Sigmoid colon (tissue), 7 donors: ENCODE measurements around the gene TMEM11. TPM values are rescaled to one million over a fixed set of nuclear protein-coding genes. Genes with fewer than 3 reads are reported as not detected.

ENCODE experiments used
- DNase-seq: peaks from one replicate; pipeline ENCODE4 v3.0.0-alpha.2; 2019
- H3K27ac ChIP-seq, 4 donors: fragments of 200-600 bp; sonication (generic); one replicate each; pipeline ENCODE4 v1.5.1; 2016 to 2019; ENCODE audit warnings: mild to moderate bottlenecking in 1 of 4
- H3K27me3 ChIP-seq, 3 donors: fragments of 200-600 bp; sonication (generic); one replicate each; pipeline ENCODE4 v1.5.1; 2019; ENCODE audit warnings: mild to moderate bottlenecking in 1 of 3
- H3K36me3 ChIP-seq, 4 donors: fragments of 200-600 bp; sonication (generic); one replicate each; pipeline ENCODE4 v1.5.1; 2016 to 2019
- H3K4me1 ChIP-seq, 4 donors: fragments of 200-600 bp; sonication (generic); one replicate each; pipeline ENCODE4 v1.5.1; 2017 to 2019
- H3K4me3 ChIP-seq, 4 donors: fragments of 200-600 bp; sonication (generic); one replicate each; pipeline ENCODE4 v1.5.1; 2017 to 2019; ENCODE audit warnings: mild to moderate bottlenecking in 2 of 4, moderate library complexity in 1 of 4
- H3K9me3 ChIP-seq, 4 donors: fragments of 200-600 bp in 3 of 4; sonication (generic) in 3 of 4; one replicate each; pipeline versions ENCODE4 v1.5.1 to v1.6.1; 2013 to 2019
- CTCF ChIP-seq, 4 experiments: fragments of 450-650 bp in 3 of 4; fragments of 200-600 bp in 1 of 4; IDR thresholded peaks; one replicate each; pipeline ENCODE4 v1.5.1; 2016 to 2019; ENCODE audit warnings: antibody characterized with exemption in 4 of 4, mild to moderate bottlenecking in 3 of 4, moderate library complexity in 2 of 4
- EP300 ChIP-seq, 4 donors: sonication (generic); formaldehyde crosslinking; IDR thresholded peaks; one replicate each; pipeline ENCODE4 v1.6.1; 2017; ENCODE audit warnings: antibody characterized with exemption in 4 of 4
- POLR2A ChIP-seq, 2 donors: fragments of 450-650 bp; IDR thresholded peaks; one replicate each; pipeline ENCODE4 v1.6.1; 2016; ENCODE audit warnings: antibody characterized with exemption in 2 of 2, mild to moderate bottlenecking in 2 of 2, moderate library complexity in 2 of 2
- POLR2AphosphoS5 ChIP-seq, 4 donors: sonication (generic); formaldehyde crosslinking; IDR thresholded peaks; one replicate each; pipeline ENCODE4 v1.6.1; 2017; ENCODE audit warnings: antibody characterized with exemption in 4 of 4
- WGBS, 2 donors: extraction: QIAGEN DNeasy Blood & Tissue Kit; methylation state at CpG; one replicate each; pipeline ENCODE4 v1.1.7; 2013; 5-methylcytosine and 5-hydroxymethylcytosine counted together
- intact Hi-C: fragments of 100-400 bp; cut with DNase I; formaldehyde crosslinking; loops from one replicate; pipeline ENCODE4 v1.15.1; 2023
- polyA plus RNA-seq, 3 donors: library from polyadenylated mRNA; stranded (reverse); fragments of 200-250 nt; gene quantifications; one replicate each; pipeline ENCODE4 v1.2.3, GENCODE V29; 2013
- total RNA-seq, 4 donors: library from RNA; depleted of rRNA; stranded (reverse); fragments of >200 nt; gene quantifications; one replicate each; pipeline ENCODE4 v1.1.0, GENCODE V29; 2016
- donor health status: healthy with polysubstance abuse.
- donor health status: Bipolar disorder and iron deficiency.
- donor health status: healthy.

The TMEM11 gene
- total and polyA plus RNA-seq, 7 donors: 14.5 to 51.6 (median 27.8) TPM

DNA sequence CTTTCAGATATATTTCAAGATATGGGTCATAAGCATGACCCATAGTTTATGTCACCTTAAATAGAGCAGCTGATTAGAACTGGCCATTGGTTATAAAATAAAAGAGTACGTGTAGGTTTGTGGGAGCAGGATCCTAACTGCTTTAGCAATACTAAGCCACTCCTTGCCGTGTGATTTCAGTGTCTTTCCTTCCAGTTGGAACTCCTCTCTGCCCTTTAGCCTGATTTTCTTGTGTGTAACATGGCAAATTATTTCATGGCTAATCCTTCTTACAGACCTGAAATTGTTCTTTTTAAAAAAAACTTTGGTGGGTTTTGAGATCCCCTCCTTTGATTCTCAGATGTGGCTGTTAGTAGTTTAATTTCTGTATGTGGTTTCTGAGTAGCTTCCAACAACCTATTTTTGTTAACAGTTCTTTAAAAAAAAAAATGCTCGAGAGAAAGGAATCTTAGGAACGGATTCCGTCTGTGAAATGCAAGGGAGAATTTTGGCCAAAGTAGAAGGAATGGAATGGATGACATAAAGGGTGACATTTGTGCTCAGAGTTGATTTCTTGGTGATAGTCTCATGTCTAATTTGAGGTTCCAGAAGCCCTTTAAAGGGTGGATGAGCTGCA, 47.3 kb downstream of the TMEM11 start:
- Histone ChIP-seq H3K27me3 (no peaks in the 10 kb centered on the region), H3K27ac (peak overlapping the region; percentile 48 to 82 (median 81)), H3K9me3 (no peaks in the 10 kb centered on the region), H3K4me1 (peaks cover 0 to 74% (median 57%) of the 10 kb centered on the region in 4 donors), H3K4me3 (peak overlapping the region in 1 of 4 donors; percentile 15), H3K36me3 (no peaks in the 10 kb centered on the region)
- no peak for DNase-seq
- TF ChIP-seq EP300 (IDR thresholded peaks at IDR 0.05) (no peak), POLR2AphosphoS5 (IDR thresholded peaks at IDR 0.05) (peak in 1 of 4 donors; percentile 23), POLR2A (IDR thresholded peaks at IDR 0.05) (no peak)
- WGBS, 2 donors: 70 to 76% methylated on average over 5 of the region's 5 CpGs
- intact Hi-C loops: loop anchor here (5.0 kb wide), 2 partner anchors 34 to 89 kb away; no protein-coding TSS in a partner anchor

- Histone ChIP-seq H3K27me3 (no peaks in the 10 kb centered on the region), H3K27ac (peak overlapping the region; percentile 48 to 82 (median 81)), H3K4me3 (peak overlapping the region in 1 of 4 donors; percentile 15), H3K36me3 (no peaks in the 10 kb centered on the region), H3K9me3 (no peaks in the 10 kb centered on the region), H3K4me1 (peaks cover 0 to 74% (median 53%) of the 10 kb centered on the region in 4 donors)
- no peak for TF ChIP-seq POLR2A (IDR thresholded peaks at IDR 0.05)
- TF ChIP-seq EP300 (IDR thresholded peaks at IDR 0.05): no peak
- peak in 3 of 4 donors; percentile 47 to 65 (median 53) for TF ChIP-seq POLR2AphosphoS5 (IDR thresholded peaks at IDR 0.05)
- TF ChIP-seq CTCF (IDR thresholded peaks at IDR 0.05): no peak
- intact Hi-C loops: loop anchor here (5.0 kb wide), 2 partner anchors 34 to 89 kb away; no protein-coding TSS in a partner anchor
- 91 to 95% methylated on average over 11 of the region's 11 CpGs for whole genome bisulfite sequencing, 2 donors
- peak; percentile 76 for DNase-seq
Observed at GRCh38 chr17:21165922-21166594, 47.9 kb downstream of the TMEM11 start.

DNA sequence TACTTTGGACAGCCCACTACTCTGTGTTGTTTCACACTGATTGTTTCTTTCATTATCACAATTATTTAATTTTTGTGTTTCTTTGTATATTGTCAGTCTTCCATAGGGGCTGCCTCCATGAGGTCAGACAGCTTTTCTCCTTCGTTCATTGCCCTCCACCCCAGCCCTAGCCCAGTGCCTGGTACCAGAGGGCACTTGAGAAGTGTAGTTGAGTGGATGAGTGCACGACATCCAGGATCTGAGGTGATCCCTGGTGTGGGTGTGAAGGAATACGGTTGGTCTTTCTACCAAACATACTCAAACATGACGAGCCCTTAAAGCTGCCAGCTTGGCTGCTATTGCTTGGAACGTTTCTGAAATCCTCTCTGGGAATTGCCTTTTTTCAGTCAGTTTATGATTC, 49.3 kb downstream of the TMEM11 start:
- peaks cover 0 to 61% (median 41%) of the 10 kb centered on the region in 4 donors for H3K4me1 ChIP-seq
- 93% methylated on average over 5 of the region's 5 CpGs for WGBS, 2 donors

GRCh38 chr17:21164216-21164615, 49.7 kb downstream of the TMEM11 start:
- TF ChIP-seq CTCF (IDR thresholded peaks at IDR 0.05) (no peak), EP300 (IDR thresholded peaks at IDR 0.05) (no peak), POLR2A (IDR thresholded peaks at IDR 0.05) (no peak), POLR2AphosphoS5 (IDR thresholded peaks at IDR 0.05) (no peak)
- Histone ChIP-seq H3K27ac (no peak overlapping the region), H3K4me1 (peaks cover 0 to 57% (median 39%) of the 10 kb centered on the region in 4 donors), H3K4me3 (no peak overlapping the region), H3K27me3 (no peaks in the 10 kb centered on the region), H3K9me3 (no peaks in the 10 kb centered on the region), H3K36me3 (no peaks in the 10 kb centered on the region)
- no peak for DNase-seq
- intact Hi-C loops: no loop called here
- 93 to 94% methylated on average over 6 of the region's 6 CpGs for WGBS, 2 donors

More for the DNA sequence above, 49.3 kb downstream of the TMEM11 start:
- no peaks in the 10 kb centered on the region for H3K9me3 ChIP-seq
- no peak for DNase-seq
- no peak for TF ChIP-seq EP300 (IDR thresholded peaks at IDR 0.05)
- no peak for TF ChIP-seq CTCF (IDR thresholded peaks at IDR 0.05)
- TF ChIP-seq POLR2A (IDR thresholded peaks at IDR 0.05): no peak
- TF ChIP-seq POLR2AphosphoS5 (IDR thresholded peaks at IDR 0.05): no peak
- peak overlapping the region in 1 of 4 donors; percentile 82 for H3K27ac ChIP-seq
- intact Hi-C loops: loop anchor here (5.0 kb wide), 2 partner anchors 32 to 87 kb away; no protein-coding TSS in a partner anchor
- H3K27me3 ChIP-seq: no peaks in the 10 kb centered on the region
- H3K36me3 ChIP-seq: no peaks in the 10 kb centered on the region
- no peak overlapping the region for H3K4me3 ChIP-seq

GRCh38 chr17:21163101-21163500, 50.9 kb downstream of the TMEM11 start:
- Histone ChIP-seq H3K4me1 (peaks cover 0 to 47% (median 36%) of the 10 kb centered on the region in 4 donors), H3K27me3 (no peaks in the 10 kb centered on the region), H3K9me3 (no peaks in the 10 kb centered on the region), H3K4me3 (no peak overlapping the region), H3K36me3 (no peaks in the 10 kb centered on the region), H3K27ac (peak overlapping the region in 2 of 4 donors; percentile 51 to 71)
- 97% methylated on average over 6 of the region's 6 CpGs for WGBS, 2 donors
- DNase-seq: no peak
- intact Hi-C loops: no loop called here
- TF ChIP-seq EP300 (IDR thresholded peaks at IDR 0.05): no peak
- no peak for TF ChIP-seq POLR2A (IDR thresholded peaks at IDR 0.05)
- TF ChIP-seq CTCF (IDR thresholded peaks at IDR 0.05): no peak
- TF ChIP-seq POLR2AphosphoS5 (IDR thresholded peaks at IDR 0.05): no peak
